ENCODE results near the gene MICAL3. TPM values are rescaled to one million over a fixed set of nuclear protein-coding genes. Genes with fewer than 3 reads are reported as not detected.

The MICAL3 gene
- polyA plus RNA-seq, 1 donor from 2014 or later, result 28.1 TPM

DNA sequence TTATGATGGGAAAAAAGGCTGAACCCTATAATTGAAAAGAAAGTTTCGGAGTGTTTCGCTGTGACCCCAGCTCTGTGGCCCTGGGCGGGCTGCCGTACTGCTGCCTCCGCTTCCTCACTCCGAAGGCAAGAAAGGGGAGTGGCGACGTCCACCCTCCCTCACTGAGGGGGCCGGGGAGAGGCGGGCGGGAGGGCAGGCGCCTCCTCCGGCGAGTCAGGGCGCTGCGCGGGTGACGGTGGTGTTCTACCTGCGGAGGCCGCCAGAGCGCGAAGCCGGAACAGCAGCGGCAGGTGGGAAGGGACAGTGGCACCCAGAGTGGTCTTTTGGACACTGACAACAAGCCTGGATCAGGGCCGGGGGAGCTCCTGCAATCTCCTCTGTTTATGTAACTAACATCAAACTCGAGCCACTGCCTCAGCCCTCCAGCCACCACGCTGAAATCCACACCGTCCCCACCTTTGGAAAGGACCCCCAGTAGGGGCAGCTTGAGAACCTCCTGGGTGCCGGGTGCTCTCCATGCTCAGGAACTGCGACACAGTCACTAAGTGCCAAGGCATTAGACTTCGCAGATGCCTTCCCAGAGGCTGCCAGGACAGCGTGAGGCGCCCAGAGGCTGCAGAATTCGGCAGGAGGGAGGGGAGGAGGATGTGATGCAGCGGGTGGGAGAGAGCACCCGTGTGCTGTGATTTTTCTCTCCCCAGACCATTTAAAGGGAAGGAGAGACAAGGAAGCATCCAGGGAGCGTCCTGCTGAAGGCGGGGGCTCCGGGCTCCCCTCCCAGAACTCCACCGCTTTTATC lies 275.6 kb downstream of the MICAL3 start:
- Histone ChIP-seq H3K36me3 (ENCODE audit: insufficient read depth, low read length) (no peaks in the 10 kb centered on the region), H3F3A (ENCODE audit: insufficient read depth, low read length, poor library complexity, severe bottlenecking) (no peaks in the 10 kb centered on the region), H3K4me2 (ENCODE audit: low read length) (no peak overlapping the region), H3K9me3 (ENCODE audit: low read length) (no peaks in the 10 kb centered on the region), H3K79me2 (replicated peaks; ENCODE audit: insufficient read depth, low read length) (no peaks in the 10 kb centered on the region), H2AFZ (ENCODE audit: low read depth, low read length) (no peak overlapping the region), H3K9ac (ENCODE audit: low read length) (no peak overlapping the region), H3K27me3 (ENCODE audit: insufficient read depth, low read depth, low read length) (no peaks in the 10 kb centered on the region), H3K9me2 (ENCODE audit: insufficient read depth, low read length) (no peaks in the 10 kb centered on the region), H3K27ac (ENCODE audit: low read length) (no peak overlapping the region), H3K4me3 (ENCODE audit: low read length) (no peak overlapping the region), H4K20me1 (ENCODE audit: insufficient read depth) (no peaks in the 10 kb centered on the region)
- TF ChIP-seq EZH2 (IDR thresholded peaks at IDR 0.05; ENCODE audit: borderline replicate concordance, insufficient read depth, low read length, poor library complexity, severe bottlenecking) (no peak), TAF1 (IDR thresholded peaks at IDR 0.05; ENCODE audit: low read depth) (no peak)

DNA sequence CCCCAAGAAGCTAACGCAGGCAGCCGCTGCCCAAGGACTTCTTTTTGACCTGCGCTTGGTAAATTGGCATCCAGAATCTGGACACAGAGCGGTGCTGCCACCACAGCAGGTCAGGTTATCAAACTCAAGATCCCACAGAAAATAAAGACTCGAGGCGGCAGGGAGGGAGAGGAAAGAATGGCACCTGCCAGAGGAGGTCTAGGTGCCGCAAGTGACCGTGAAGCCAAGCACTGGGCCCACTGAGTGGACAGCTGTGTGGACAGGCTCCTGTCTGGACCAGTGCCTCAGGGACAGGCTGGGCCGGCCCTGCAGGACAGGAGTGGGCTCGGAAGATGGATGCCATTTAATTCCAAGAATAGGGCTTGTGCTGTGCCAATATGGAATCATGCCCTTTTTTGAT lies 277.4 kb downstream of the MICAL3 start:
- no peaks in the 10 kb centered on the region for H3K27me3 ChIP-seq (ENCODE audit: insufficient read depth, low read depth, low read length)
- H2AFZ ChIP-seq (ENCODE audit: low read depth, low read length), result no peak overlapping the region
- H3K4me2 ChIP-seq (ENCODE audit: low read length), result no peak overlapping the region
- no peak overlapping the region for H3K4me3 ChIP-seq (ENCODE audit: low read length)
- TF ChIP-seq, protein P1, sequence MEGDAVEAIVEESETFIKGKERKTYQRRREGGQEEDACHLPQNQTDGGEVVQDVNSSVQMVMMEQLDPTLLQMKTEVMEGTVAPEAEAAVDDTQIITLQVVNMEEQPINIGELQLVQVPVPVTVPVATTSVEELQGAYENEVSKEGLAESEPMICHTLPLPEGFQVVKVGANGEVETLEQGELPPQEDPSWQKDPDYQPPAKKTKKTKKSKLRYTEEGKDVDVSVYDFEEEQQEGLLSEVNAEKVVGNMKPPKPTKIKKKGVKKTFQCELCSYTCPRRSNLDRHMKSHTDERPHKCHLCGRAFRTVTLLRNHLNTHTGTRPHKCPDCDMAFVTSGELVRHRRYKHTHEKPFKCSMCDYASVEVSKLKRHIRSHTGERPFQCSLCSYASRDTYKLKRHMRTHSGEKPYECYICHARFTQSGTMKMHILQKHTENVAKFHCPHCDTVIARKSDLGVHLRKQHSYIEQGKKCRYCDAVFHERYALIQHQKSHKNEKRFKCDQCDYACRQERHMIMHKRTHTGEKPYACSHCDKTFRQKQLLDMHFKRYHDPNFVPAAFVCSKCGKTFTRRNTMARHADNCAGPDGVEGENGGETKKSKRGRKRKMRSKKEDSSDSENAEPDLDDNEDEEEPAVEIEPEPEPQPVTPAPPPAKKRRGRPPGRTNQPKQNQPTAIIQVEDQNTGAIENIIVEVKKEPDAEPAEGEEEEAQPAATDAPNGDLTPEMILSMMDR (IDR thresholded peaks at IDR 0.05; ENCODE audit: poor library complexity, severe bottlenecking), result no peak
- no peak for TF ChIP-seq TAF1 (IDR thresholded peaks at IDR 0.05; ENCODE audit: low read depth)
- TF ChIP-seq EZH2 (IDR thresholded peaks at IDR 0.05; ENCODE audit: borderline replicate concordance, insufficient read depth, low read length, poor library complexity, severe bottlenecking), result no peak
- no peak for TF ChIP-seq MXI1 (conservative IDR thresholded peaks at IDR 0.05; ENCODE audit: poor library complexity, severe bottlenecking)
- TF ChIP-seq EP300 (conservative IDR thresholded peaks at IDR 0.05; ENCODE audit: poor library complexity, severe bottlenecking), result no peak
- TF ChIP-seq RAD21 (conservative IDR thresholded peaks at IDR 0.05), result no peak
- TF ChIP-seq SMC3 (conservative IDR thresholded peaks at IDR 0.05; ENCODE audit: poor library complexity), result no peak
- TF ChIP-seq, protein P2, sequence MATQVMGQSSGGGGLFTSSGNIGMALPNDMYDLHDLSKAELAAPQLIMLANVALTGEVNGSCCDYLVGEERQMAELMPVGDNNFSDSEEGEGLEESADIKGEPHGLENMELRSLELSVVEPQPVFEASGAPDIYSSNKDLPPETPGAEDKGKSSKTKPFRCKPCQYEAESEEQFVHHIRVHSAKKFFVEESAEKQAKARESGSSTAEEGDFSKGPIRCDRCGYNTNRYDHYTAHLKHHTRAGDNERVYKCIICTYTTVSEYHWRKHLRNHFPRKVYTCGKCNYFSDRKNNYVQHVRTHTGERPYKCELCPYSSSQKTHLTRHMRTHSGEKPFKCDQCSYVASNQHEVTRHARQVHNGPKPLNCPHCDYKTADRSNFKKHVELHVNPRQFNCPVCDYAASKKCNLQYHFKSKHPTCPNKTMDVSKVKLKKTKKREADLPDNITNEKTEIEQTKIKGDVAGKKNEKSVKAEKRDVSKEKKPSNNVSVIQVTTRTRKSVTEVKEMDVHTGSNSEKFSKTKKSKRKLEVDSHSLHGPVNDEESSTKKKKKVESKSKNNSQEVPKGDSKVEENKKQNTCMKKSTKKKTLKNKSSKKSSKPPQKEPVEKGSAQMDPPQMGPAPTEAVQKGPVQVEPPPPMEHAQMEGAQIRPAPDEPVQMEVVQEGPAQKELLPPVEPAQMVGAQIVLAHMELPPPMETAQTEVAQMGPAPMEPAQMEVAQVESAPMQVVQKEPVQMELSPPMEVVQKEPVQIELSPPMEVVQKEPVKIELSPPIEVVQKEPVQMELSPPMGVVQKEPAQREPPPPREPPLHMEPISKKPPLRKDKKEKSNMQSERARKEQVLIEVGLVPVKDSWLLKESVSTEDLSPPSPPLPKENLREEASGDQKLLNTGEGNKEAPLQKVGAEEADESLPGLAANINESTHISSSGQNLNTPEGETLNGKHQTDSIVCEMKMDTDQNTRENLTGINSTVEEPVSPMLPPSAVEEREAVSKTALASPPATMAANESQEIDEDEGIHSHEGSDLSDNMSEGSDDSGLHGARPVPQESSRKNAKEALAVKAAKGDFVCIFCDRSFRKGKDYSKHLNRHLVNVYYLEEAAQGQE (IDR thresholded peaks at IDR 0.05; ENCODE audit: borderline replicate concordance), result no peak
- TF ChIP-seq POLR2AphosphoS5 (IDR thresholded peaks at IDR 0.05), result no peak
- H4K20me1 ChIP-seq (ENCODE audit: insufficient read depth), result no peaks in the 10 kb centered on the region
- H3K36me3 ChIP-seq (ENCODE audit: insufficient read depth, low read length), result no peaks in the 10 kb centered on the region
- no peaks in the 10 kb centered on the region for H3K79me2 ChIP-seq (replicated peaks; ENCODE audit: insufficient read depth, low read length)
- no peak overlapping the region for H3K9ac ChIP-seq (ENCODE audit: low read length)
- H3K9me3 ChIP-seq (ENCODE audit: low read length), result no peaks in the 10 kb centered on the region
- H3K9me2 ChIP-seq (ENCODE audit: insufficient read depth, low read length), result no peaks in the 10 kb centered on the region
- no peak overlapping the region for H3K27ac ChIP-seq (ENCODE audit: low read length)
- no peaks in the 10 kb centered on the region for H3F3A ChIP-seq (ENCODE audit: insufficient read depth, low read length, poor library complexity, severe bottlenecking)

Data from neural cell (in vitro differentiated cells).